ENCODE data around the gene MAGI1.

The MAGI1 gene

DNA sequence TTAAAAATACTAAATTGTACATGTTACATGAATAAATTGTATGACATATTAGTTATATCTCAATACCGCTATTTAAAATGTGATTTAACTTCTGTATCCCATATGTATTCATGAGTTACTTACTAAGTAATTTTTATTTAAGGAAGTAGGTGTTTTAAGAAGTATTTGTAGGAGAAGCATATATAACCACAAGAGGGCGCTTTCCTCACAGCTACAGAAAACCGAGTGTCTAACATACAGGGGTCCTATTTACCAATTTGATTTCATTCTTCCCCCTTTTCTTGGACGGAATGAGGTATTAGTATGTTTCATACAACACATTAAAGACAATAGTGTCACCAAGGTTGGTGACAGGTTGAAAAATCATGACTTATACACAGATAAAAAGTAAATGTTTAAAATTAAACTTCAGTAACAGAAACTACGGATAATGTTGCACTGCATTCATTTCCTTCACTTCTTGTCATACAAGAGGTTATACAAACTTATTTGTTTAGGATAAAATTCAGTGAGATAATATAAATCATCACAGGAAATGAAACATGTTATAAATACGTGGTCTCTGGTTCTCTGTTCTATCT, 253.6 kb downstream of the MAGI1 start:
- DNase-seq: no peak

DNA sequence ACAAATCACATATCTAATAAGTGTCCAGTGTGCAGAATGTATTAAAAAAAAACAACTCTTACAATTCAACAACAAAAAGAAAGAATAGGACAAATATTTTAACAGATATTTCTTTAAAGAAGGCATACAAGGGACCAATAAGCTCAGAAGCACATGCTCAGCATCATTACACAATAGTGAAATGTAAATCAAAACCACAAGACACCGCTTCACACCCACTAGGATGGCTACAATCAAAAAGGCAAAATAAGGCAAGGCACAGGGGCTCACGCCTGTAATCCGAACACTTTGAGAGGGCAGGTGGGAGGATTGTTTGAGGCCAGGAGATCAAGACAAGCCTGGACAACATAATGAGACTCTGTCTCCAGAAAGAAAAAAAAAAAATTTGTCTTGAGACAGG, 255.6 kb downstream of the MAGI1 start:
- no peak for DNase-seq

DNA sequence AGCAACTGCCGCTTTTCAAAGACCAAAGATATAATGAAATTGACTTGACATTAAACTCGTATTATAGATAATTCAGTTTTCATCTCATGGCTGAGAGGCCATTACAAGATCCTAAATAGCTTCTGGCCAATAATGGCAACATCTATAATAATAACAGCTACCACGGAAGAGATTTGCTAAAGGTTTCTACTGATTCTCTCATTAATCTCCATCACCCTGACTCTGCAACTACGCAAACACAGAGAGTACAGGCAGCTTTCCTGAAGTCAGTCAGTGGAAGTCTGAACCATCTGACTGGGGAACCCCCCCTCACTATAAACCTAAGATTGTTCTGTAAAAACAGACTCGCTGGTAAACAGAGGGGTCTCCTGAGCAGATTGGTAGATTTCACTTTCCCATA, 257.1 kb downstream of the MAGI1 start:
- no peak for DNase-seq

DNA sequence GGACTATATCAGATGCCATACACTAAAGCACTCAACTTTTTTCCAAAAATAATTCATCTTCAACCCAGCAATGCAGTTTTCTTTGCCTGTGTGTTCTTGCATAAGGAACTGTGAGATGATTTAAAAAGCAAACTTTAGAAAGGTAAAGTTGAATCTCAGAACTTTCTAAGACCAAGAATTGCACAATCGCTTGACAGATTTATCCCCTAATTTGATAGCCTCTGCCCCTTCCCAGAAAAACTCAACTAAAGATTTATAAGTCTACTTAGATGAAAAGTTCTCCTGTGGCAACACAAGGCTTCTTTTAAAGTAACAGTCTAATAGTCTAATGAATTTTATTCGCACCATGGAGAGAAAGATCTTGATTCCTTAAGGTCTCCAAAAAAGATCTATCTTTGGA, 259.3 kb downstream of the MAGI1 start:
- DNase-seq: no peak

DNA sequence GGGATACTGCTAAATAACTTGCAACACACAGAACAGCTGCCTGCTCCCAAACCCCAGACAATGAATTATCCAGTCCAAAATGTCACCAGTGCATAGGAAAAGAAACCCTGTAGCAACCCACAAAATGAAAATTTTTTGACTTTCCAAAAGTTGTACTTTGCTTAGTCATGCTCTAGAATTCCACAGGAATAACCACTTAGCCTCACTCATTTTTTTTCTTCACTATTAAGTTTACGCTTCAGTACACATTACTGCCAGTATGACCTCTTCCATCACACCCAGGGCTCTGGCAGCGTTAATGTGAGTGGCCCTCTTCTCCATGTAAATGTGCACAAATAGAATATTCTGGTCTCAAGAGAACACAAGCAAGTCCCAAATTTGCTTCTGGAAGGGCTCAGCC, 259.8 kb downstream of the MAGI1 start:
- DNase-seq: no peak

DNA sequence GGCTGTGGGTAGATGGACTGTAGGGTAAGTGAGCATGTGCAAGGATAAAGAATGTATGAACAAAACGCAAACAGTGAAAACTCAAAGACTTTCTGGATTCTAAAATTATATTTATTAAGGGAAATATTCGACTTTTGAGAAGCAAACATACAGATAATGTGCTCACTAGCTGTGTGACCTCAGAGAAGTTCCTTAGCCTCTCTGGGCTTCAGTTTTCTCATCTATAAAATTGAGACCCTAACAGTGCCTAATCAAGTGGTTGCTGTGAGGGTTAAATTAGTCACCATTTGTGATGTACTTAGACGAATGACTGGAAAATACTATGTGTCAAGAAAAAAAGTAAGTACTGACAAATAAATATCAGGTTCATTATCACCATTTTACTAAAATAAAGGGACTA, 261.7 kb downstream of the MAGI1 start:
- no peak for DNase-seq

DNA sequence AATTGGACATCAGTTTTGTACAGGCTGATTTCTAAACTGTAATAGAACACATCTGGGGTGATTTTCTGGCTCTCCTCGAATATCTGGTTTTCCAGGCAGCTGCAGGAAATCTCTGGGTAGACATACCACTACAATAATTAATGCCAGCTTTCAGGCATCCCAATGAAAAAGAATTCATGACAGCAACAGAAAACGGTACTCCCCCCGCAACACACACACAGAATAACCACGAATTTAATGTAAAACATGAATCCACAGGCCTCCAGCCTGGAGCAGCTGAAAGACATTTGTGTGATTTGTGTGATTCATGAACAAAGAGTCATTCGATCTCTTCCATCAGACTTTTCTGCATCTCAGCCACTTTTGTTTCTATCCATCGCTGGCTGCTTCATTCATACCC, 262.2 kb downstream of the MAGI1 start:
- DNase-seq: no peak

DNA sequence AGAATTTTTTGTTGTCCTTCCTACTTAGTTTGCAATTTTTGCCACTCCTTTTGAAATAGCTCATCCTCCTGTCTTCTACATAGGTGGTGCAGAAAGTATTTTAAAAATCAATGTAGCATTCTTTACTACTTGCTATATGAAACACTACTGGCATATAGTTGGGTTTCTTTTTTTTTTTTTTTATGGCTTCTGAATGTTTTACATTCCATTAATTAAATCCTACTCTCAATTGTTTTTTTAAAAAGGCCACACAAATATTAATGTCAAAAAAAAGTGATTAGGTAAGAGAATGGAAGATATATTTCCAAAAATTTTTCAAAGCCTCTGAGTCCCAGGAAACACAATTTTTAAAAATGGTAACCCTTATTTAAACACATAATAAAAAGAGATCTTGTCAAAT, 262.6 kb downstream of the MAGI1 start:
- DNase-seq: no peak

DNA sequence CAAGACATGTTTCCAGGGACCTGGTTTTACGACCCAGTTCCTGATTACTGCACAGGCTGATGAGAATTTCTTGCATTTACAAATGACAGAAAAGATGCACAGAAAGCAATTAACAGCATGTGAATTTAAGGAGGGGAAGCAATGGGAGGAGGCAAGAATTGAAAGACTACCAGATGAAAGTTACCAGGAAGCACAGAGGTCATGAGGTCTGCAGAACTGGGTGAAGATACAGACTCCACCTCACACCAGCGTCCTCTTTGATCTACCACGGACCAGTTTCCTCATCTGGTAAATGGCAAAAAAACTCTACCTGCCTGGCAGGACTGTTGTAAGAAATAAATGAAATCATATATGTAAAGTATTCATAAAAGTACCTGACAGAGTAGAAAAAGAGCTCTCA, 266.0 kb downstream of the MAGI1 start:
- no peak for DNase-seq

DNA sequence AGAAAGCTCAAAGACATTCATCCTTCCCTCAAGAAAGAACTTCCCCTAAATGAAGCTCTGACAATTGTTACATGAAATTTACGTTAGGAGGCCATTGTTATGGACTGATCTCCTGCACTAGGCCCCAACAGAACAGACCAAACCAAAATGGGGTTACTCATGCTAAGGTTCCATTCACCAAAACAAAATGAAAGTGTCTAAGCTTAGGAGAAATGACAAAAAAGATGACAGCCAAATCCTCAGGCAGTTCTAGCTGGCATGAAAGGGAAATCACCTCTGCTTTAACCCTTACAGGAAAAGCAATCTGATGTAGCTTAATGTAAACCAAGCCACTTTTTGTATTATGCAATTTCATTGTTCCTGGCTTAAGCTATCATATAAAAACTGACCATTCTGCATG, 271.2 kb downstream of the MAGI1 start:
- DNase-seq: no peak

DNA sequence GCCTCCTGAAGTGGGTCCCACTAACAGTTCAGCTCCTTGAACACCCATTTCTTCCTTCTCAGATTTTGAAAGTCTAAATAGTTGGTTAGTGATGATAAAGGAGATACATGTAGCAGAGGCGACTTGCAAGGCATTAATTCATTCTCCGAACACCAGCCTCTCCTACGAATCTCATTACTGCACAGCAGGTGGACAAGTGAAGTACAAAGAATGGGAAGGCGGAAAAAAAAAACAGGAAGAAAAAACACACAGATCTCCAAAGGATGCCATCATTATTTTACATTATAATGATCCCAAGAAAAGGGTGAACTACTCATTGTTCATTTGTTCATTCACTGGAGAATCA, 276.5 kb downstream of the MAGI1 start:
- no peak for DNase-seq

DNA sequence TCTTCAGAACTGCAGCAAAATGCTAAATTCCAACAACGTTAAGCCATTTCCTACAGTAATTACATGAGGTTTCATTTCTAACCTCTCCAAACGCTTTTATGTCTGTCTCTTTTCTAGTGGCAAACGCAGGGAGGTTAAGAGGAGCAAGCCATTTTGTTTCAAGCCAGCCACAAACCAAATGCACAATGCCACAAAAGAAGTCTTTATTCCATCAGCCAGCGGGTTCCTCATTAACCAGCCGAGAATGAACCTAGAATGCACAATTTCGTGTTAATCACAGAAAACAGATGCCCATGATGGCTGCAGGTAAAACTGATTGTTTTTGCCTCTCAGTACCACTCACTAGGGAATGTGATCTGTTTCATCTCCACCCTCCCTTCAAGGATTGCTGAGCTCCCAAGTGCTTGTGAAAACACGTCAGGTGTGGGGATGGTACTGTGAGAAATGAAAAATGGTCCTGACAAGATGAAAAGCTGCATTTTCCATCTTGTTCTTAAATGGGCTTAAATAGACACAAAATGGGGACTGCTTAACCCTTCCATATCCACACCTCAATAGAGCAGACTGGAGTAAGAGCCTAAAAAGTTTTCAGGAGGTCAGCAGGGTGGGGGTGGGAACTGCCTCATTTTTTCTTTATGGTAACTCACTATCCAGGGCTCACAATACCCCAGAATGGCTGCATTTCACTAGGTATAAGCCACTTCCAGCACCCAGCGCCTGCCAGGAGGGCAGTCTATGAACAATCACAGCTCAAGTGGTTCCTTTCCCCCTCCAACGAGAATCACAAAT, 277.1 kb downstream of the MAGI1 start:
- DNase-seq: no peak

DNA sequence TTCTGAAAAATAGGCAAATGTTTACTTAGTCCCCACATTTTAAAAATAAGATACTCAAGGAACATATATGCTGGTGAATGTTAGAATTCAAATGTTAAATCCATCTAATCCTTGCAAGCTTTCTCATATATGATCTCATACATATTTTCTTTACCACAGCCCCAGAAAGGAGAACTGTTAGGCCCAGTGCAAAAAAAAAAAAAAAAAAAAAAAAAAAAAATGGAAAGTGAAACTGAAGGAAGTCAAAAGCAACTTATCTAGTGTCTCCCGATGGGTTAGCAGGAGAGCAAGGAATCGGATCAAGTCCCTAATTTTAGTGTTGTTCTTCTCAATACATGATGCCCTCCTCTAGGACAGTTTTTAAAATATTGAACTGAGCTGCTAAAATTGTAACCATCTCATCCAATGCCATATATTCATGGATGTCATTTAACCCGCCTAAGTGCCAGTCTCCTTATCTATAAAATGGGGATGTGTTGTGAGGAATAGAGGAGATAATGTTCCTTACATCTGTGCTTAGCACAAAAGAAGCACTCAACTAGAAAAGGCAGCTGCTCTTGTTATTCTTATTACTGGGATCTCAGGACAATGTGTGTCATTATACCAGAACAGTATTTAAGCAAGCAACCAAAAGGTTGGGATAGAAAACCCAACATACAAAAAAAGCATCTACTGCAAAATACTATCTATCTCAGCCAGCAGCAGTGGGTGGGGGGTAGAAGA, 279.7 kb downstream of the MAGI1 start:
- DNase-seq: no peak

DNA sequence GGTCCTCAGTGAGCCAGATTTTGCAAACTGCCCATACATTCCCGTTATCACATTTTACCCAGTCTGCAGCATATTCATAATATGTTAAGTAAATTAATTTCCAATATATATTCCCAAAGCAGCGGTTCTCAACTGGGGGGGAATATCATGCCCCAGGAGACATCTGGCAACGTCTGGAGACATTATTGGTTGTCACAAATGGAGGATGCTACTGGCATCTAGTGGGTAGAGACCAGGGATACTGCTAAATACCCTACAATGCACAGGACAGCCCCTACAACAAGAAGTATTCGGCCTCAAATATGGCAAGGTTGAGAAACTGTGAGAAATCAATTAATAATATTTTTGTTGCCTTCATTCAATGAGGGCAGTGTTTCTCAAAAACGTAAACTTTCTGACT, 280.3 kb downstream of the MAGI1 start:
- no peak for DNase-seq

DNA sequence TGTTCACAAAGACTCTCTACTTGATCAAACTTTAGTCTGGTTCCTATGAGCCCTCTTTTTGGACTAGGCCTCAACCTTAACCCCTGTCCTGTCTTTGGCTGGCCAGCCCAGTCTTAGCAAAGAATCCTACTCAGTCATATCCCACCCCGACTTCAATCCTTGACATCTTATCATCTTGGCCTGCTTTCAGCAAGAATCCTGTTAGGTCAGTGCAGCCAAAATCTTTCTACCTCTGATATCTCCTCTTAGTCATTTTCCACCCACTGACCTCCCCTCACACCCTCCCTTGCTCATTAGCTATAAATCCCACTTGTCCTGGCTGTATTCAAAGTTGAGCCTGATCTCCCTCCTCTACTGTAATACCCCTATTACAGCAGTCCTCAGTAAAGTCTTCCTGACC, 286.1 kb downstream of the MAGI1 start:
- no peak for DNase-seq

DNA sequence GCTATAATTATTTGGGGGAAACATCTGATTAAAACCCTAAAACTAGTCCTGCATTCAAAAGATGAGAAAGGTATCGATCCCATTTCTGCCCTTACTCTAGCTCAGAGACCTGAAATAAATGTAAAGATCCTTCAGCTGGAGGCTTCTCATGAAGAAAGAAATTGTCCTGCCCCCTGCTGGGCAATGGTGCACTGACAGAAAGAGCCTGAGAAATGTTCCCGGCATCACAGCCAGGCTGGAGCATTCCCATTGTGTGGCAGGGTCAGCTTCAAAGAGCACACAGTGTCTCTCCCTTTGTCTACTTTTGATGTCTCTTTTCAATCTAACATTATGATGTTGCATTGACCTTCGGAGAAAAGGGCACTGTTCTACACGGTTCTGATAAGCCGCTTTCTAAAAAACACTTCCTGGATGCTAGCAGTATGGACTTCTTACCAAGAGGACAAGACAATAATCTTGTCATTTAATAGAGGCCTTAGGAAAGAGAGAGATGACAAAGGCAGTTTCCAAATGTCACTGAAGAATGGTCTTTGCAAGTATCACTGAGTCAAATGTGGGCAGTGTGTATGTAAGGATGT, 287.5 kb downstream of the MAGI1 start:
- DNase-seq: no peak

DNA sequence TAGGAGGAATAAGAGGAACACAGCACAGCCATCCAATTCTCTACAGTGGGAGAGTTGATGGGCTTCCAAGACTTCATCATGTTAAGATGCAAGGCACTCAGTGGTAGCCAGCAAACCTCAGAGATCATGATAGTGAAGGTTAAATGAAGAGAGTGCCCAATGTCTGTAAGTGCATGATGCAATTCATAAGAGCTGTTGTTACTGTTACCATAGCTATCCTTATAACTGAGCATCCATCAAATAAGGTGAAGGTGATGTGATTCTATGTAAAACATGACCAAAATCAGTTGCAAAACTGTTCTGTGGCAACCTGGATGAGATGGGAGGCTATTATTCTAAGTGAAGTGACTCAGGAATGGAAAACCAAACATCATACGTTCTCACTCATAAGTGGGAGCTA, 289.7 kb downstream of the MAGI1 start:
- no peak for DNase-seq

DNA sequence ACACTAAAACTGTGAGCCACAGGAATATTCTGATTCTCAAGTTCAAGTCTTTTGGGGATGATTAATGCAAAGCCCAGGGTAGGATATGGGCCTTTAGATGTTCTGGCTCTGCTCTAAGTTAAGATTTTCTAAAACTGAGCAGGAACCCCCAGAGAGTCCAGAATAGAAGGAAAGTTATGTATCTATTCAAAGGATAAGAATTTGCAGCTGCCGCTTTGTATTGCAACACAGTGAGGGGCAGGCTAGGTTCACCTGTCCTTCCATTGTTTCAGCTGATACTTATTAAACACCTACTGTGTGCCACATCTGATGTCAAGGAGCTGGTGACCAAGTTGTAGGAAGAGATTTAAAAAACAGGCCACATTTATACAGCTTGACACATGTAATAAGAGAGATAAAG, 290.4 kb downstream of the MAGI1 start:
- no peak for DNase-seq

DNA sequence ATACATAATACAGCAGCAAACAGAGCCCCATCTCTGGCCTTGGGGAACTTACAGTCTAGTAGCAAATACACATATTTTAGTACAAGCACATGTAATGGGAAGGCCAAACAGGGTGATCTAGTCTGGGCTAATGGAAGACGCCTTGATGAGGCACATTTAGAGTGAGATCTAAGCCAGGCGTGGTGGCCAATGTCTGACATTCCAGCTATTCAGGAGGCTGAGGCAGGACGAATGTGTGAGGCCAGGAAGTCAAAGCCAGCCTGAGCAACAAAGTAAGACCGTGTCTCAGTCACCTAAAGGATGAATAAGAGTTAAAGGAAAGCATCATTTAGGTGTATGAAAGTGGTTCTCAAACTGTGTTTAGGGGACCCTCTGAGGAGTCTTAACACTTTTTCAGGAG, 291.9 kb downstream of the MAGI1 start:
- no peak for DNase-seq

DNA sequence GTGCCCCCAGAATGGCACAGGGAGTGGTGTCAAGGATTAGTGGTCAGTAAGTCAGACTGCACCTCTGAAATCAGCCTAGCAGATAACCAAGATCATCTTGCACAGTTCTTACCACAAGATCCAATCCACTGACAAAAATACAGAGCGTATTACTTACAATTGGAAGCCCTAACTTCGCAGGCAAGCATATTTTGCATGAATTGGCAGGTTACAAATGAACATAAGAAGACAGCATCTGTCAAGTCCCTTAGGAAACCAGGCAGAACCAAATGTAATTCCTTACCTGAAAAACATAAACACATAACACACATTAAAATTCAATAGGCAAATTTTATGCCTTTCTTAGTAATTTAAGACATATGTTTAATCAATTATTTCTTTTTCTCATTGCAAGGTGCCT, 293.4 kb downstream of the MAGI1 start:
- DNase-seq: no peak

DNA sequence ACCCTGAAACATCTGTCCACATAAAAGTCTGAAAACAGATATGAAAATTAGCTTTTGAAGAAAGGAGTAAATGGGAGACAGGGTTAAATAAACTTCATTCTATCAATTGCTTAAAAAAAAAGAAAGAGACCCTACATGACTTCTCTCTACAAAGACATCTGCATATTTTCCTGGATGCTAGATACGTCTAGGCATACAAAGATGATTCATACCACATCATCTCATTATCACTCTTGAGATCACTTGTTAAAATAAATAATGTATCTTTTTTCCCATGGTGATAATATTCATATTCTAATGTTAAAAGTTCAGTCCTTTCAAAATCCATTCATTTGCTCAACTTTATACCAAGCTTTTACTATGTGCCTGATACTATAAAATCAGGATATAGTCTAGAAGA, 295.8 kb downstream of the MAGI1 start:
- no peak for DNase-seq

DNA sequence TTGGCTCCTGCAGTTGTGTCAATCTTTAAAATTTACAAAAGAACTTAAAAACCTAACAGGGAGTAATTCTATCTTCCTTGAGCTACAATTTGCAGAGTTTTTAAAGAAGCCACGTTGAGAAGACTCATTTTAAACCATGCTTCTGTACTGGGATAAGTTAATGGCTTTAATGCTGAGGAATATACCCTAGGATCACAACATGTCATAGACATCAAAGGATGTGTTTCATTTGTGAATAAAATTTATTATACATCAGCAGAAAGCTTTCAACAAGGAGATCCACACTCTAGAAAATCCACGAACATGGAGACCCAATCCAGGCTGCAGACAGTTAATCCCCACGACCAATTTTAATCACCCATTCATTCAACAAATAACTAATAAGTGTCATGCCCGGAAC, 297.2 kb downstream of the MAGI1 start:
- DNase-seq: no peak

DNA sequence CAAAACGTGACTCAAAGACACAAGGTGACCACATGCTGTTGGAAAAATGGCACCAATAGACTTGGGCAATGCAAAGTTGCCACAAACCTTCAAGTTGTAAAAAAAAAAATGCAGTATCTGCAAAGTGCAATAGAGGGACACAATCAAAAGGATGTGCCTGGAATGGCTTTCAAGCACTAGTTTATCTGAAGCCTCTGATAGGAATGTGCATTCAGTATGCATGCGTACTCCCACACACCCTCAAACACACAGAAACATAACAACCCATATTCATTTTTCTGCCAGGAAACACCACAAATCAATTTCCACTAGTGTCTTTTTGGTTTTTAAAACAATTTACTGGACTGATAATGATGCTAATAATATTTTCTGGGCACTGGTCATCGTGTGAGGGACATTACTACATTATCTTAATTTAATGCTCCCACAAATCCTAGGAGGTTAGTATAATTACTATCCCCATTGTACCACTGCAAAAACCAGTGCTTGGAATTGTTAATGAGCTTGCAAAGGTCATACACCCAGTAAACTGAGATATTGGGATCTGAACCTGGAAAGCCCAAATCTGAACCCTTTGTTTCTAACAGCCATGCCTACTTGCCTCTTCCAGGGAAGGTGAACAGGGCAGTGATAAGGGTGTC, 298.7 kb downstream of the MAGI1 start:
- no peak for DNase-seq

DNA sequence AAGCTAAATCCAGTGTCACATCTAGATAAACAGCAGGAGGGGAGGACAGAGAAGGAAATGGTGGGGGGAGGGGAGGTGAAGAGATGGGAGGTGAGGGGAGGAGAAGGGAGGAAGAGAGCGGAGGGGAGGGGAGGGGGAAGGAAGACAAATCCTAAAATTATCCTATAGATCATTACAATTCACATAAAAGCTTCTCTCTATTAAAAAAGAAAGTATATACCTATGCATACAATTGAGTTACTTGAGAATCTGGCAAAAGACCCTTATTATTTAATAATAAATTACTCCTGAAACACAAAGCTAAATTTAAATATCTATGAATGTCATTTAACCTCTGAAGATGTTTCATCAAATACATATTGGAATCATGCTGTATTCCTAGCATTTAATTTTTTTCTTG, 303.9 kb downstream of the MAGI1 start:
- DNase-seq: no peak
